Activated CD8-positive, alpha-beta memory T cell treated with anti-CD3 and anti-CD28 coated beads, Interleukin-2, amount 50 U/mL, for 4 hours (primary cell): ENCODE results near the gene CAMK1D.
"Not testable (repeated sequence)": the region's sequence is repeated elsewhere in the genome, so short reads cannot be mapped to it uniquely, and the experiment has no call there.

Experiments
- DNase-seq: peaks from one replicate; pipeline ENCODE4 v3.0.0-alpha.2; 2020

Gene CAMK1D

GRCh38 chr10:12730809-12731519 lies 381.6 kb downstream of the CAMK1D start:
- no peak for DNase-seq

- no peak for DNase-seq
These were observed 383.9 kb downstream of the CAMK1D start for GRCh38 chr10:12733271-12733670.

GRCh38 chr10:12735843-12736462 lies 386.6 kb downstream of the CAMK1D start:
- DNase-seq, result no peak

- DNase-seq, result no peak
These were observed 391.5 kb downstream of the CAMK1D start for GRCh38 chr10:12740813-12741212.

GRCh38 chr10:12741360-12741804 lies 392.0 kb downstream of the CAMK1D start:
- DNase-seq, result no peak

- no peak for DNase-seq
These were observed 393.4 kb downstream of the CAMK1D start for GRCh38 chr10:12742771-12743170.

GRCh38 chr10:12743466-12743865 lies 394.1 kb downstream of the CAMK1D start:
- not testable (repeated sequence) for DNase-seq

DNA sequence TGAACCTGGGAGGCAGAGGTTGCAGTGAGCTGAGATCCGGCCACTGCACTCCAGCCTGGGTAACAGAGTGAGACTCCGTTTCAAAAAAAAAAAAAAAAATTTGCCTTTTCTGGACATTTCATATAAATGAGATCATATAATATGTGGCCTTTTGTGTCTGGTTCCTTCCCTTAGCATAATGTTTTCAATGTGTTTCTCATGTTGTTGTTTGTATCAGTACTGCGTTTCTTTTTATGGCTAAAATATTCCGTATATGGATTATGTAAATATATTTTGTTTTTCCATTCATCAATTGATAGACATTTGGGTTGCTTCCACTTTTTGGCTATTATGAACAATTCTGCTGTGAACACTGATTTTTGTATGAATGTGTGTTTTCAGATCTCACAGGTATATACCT lies 394.6 kb downstream of the CAMK1D start:
- DNase-seq, result no peak

DNA sequence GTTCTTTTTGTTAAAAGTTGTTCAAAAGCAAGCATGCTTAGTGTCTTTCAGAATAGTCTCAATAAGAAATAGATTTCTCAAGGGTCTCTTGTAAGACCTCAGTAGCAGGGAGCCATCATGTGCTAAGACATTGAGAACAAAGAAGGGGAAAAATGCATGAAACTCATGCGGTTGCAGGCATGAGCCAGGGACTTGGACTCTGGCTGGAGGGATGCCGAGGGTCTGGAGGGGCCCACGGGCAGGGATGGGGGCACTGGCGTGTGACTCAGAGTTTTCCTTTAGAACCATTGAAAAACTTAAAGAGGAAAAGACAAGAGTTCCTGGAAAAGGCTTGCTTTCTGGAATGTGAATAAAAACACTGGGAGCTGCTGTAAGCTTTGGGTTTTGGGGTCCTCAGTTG lies 398.8 kb downstream of the CAMK1D start:
- DNase-seq, result no peak

GRCh38 chr10:12749760-12750478 lies 400.6 kb downstream of the CAMK1D start:
- no peak for DNase-seq

DNA sequence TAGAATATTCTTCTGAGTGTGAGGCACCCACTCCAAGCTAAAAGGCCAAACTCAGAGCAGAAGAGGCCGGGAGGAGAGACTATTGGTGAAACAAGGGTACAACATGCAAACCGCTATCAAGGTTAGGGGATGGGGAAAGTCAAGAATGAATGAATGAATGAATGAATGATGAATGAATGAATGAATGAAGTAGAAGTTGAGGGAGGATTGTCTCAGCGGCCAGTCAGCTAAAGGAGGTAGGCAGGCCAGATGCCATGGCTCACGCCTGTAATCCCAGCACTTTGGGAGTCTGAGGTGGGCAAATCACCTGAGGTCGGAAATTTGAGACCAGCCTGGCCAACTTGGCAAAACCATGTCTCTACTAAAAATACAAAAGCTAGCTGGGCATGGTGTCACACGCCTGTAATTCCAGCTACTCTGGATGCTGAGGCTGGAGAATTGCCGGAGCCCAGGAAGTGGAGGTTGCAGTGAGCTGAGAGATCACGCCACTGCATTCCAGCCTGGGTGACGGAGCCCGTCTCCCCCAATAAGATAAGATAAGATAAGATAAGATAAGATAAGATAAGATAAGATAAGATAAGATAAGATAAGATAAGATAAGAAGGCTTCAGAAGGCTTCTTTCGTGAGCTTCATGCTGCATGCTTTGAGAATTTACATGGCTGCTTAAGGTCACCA lies 401.3 kb downstream of the CAMK1D start:
- DNase-seq, result no peak

DNA sequence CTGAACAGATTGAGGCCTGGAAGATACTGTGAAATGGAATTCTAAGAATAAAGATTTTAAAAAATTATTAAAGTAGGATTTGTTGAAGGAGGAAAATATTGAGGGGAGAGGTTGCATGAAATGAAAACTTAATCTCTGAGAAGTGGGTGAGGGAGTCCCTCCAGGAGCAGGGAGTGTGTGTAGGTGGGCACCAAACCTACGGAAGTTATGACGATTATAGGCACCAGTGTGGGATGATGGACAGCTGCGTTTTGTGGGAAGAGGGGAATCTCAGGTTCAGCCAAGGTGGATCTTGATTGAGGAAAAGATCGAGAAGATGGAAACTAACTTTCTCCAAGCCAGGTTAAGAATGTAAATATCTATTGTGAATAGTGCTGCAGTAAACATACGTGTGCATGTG lies 405.7 kb downstream of the CAMK1D start:
- DNase-seq, result no peak

DNA sequence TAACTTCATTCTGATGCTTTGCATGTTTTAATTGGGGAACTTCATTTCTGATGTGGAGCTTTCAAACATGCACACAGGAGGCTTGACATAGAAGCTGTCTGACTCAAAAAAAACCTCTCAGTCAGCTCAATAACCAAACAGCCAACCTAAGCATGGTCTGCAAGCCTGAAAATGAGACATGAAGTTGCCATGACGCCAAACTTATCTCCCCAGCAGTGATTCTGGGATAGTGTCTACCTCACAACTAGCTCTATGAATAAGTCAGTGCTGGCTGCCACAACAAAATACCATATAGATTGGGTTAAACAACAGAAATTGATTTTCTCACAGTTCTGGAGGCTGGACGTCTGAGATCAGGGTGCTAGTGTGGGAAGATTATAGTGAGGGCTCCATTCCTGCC lies 408.0 kb downstream of the CAMK1D start:
- DNase-seq, result no peak

GRCh38 chr10:12758271-12758670 lies 408.9 kb downstream of the CAMK1D start:
- DNase-seq, result no peak

DNA sequence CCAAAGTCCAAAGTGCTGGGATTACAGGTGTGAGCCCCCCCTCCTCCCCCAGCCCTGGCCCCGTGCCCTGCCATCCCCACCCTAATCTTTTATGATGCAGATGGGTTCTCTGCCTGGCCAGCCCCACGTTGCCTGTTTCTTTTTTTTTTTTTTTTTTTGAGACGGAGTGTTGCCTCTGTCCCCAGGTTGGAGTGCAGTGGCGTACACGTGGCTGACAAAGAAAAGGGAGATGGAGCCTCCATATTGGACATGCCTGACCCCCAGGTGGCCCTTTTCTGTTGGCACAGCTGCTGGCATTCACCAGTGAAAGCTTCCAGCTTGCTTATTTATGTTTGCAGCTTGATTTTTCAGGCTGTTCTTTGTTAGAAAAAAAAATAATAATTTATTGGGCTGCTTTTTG lies 416.9 kb downstream of the CAMK1D start:
- DNase-seq, result no peak

DNA sequence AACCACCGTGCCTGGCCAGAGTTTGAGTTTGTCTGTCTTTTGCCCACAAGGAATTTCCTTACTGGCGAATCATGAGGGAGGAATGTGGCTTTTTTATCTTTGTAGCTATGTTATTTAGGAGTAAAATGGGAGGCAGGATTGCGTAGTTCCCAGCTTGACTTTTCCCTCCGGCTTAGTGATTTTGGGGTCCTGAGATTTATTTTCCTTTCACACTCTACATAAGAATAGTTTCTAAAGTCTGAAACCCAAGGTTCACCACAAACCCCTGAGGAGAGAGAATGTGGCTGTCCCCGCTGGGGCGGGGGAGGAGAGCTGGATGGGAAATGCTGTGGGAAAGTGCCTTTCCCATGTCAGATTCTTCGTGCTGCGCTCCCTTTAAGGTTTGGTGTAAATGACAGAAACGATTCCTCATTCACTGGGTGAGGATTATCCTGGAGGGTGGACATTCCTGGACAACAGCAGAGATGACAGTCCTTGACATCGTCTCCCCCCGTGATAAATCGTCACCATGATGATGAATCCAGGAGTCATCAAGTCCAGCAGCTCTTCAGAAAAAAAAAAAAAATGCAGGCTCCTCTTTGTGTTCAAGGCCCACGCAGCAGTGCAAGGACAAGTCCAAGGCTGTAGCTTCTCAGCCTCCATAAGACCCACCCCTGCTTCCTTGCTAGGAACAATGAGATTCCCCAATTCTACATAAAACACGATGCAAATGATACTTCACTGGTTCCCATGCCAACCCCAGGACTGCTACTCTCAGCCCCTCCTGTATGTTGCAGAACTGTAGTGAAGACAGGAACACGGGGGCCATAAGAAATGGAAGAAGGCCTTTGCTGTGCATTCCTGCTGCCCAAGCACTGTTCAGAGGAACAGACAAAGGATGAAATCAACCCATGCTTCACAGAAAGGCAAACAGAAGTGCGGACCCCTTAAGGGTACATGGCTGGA lies 419.1 kb downstream of the CAMK1D start:
- no peak for DNase-seq

DNA sequence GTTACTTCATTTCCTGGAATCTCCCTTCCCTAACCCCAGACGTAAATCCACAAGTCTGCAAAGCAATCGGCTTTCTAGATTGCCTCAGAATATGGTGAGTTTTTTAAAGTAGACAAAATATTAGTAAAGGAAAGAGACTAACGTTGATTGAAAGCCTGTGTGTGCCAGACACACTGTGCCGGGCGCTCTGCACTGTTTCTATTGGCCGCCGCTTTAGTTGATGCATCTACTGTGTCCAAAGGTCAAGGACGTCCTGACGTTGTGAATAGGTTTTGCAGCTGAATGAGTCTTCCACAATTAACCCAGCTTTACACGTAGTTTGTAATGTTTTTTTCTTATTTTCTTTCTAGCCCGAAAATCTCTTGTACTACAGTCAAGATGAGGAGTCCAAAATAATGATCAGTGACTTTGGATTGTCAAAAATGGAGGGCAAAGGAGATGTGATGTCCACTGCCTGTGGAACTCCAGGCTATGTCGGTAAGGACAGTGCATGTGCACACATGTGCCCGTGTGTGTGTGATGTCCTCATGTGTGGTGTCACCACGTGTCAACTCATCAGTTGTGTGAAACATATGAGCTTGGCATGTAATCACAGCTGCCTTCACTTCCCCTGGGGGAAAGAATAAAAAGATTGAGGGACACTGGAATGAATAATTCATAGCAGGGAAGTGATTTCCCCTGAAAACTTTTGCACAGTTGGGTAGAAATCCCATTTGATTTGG lies 420.1 kb downstream of the CAMK1D start:
- no peak for DNase-seq

DNA sequence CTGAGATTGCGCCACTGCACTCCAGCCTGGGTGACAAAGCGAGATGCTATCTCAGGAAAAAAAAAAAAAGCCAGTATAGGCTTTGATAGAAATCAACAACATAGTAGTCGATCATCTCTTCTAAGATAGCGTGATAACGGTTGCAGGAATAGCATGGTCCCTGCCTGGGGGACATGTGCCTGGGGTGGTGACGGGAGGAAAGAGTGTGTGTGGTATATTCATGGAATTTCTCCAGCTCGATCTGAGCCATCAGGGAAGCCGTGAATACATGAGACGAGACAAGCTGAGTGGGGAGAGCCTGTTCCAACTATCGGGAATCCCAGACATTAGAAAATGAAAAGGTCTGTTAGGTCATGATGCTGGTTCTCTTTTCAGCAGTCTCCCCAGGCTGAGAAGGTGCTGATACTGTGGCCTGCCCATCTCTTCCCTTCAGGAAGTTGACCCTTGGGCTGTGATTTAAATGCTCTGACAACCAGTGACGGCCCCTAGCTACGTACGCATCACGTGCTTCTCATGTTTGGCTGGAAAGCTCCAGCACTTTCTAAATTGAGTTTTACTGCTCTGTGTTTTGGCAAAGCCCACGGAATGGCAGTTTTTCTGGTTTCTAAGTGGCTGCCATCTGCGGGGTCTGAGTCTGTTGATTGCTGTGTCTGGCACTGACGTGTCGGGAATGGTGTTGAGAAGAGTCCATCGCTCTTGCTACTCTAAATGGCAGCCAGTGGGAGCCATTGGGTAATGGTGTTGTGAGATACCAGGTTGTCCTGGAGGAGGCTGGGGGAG lies 422.8 kb downstream of the CAMK1D start:
- DNase-seq, result no peak

- no peak for DNase-seq
These were observed 423.6 kb downstream of the CAMK1D start for GRCh38 chr10:12772797-12773587.
